GDM1 (cell line): ENCODE results near the gene MRPS24.
"Not testable (repeated sequence)": the region's sequence is repeated elsewhere in the genome, so short reads cannot be mapped to it uniquely, and the experiment has no call there.

Experiments used
- DNase-seq: peaks from one replicate; lab custom pipeline; 2025; lab: John Stamatoyannopoulos, UW

The MRPS24 gene

GRCh38 chr7:43838201-43838658, 31.1 kb downstream of the MRPS24 start:
- DNase-seq: no peak

DNA sequence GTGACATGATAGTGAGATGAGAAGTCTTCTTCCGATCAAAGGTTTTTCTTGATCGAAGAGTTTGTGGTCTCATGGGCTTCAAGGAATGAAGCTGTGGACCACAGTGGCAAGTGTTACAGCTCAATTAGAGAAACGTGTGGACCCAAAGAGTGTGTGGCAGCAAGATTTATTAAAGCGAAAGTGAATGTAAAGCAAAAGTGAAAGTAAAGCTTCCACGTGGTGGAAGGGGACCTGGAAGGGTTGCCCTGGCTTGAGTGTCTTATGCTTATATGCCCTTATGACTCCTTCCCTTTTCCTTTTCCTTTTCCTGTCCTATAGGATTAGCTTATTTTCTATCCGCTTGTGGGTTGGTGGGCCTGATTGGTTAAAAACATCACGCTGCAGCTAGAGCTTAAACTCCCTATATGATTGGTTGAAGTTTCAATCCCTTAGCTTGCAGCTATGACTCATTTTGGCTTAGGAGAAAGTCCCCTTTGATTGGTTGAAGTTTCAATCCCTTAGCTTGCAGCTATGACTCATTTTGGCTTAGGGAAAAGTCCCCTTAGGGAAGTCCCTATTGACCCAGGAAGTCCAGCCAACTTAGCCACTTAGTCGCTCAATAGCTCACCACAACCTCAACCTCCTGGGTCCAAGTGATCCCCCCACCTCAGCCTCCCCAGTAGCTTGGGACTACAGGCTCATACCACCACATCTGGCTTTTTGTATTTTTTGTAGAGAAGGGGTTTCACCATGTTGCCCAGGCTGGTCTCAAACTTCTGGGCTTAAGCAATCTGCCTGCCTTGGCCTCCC, 34.7 kb downstream of the MRPS24 start:
- no peak for DNase-seq

DNA sequence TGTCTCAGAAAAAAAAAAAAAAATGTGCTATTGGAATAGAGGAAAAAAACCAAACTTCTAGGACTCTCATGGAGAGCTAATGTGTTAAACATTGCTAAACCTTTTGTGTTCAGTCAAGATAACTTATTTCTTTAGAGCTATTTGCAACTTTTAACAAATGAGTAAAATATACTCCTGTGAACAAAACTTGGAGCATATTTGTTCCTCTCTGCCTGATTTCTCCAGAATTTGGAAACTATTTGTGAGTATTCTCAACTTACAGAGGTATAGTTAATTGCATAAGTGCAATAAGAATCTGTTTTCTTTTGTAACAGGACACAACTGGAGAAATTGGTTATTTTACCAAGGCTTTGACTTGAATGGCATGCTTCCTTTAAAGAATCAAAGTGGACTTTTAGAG, 38.4 kb downstream of the MRPS24 start:
- DNase-seq: not testable (repeated sequence)

DNA sequence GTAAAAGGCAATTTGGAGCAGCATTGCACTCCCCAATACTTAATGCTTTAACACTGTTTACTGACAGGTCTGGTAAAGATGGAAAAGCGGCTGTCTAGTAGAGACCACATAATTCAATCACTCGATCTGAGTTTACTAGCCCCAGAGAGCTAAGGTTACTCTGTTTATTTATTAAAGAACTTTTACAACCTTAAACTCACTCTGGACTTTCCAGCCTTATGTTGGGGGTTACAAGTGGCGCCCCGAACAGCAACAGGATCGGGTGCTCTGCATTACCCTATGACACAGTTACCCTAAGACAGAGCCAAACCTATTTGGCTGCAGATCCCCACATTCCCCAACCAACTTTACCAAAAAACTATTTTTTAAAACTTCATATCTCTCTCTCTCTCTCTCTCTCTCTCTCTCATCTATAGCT, 43.9 kb downstream of the MRPS24 start:
- no peak for DNase-seq

DNA sequence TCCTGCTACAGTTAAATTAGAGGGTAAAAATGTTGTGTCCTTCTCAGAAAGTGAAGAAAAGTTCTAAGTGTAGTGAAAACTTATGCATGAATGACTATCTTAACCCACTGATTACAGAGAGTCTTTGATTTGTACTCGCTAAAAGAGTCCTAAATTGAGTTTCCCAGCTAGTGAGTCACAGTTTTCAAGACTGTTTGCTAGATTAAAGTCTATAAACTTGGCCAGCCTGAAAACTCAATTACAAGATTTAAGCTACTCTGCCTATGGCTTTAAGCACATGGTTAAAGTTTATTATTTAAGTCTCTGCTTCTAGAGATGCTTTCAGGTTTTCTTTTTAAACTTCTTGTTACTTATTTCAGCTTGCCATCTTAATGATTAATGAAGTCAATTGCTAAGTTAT, 44.4 kb downstream of the MRPS24 start:
- DNase-seq: no peak

DNA sequence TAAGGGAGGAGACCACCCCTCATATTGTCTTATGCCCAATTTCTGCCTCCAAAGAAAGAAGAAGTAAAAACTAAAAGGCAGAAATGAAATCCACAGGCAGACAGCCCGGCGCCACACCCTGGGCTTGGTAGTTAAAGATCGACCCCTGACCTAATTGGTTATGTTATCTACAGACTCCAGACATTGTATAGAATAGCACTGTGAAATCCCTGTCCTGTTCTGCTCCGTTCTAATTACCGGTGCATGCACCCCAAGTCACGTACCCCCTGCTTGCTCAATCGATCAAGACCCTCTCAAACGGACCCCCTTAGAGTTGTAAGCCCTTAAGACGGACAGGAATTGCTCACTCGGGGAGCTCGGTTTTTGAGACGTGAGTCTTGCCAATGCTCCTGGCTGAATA, 44.8 kb downstream of the MRPS24 start:
- DNase-seq: not testable (repeated sequence)

DNA sequence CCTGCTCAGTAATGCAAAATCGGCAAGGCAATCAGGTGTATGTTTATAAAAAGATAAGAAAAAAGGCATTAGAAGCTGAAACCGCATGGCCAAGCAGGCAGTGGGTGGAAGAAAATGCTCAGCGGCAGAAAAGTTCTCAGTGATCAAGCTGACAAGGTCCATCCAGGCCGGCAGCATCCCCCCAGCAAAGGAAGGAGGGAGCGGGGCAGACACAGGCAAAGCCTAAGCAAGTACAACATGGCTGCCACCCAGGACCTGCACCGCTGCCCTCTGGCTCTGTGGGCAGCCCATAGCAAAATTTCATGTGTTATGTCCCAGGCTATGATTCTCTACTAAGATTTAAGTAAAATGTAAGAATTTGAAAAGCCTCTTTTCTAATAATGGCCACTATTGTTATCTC, 45.4 kb downstream of the MRPS24 start:
- DNase-seq: no peak

DNA sequence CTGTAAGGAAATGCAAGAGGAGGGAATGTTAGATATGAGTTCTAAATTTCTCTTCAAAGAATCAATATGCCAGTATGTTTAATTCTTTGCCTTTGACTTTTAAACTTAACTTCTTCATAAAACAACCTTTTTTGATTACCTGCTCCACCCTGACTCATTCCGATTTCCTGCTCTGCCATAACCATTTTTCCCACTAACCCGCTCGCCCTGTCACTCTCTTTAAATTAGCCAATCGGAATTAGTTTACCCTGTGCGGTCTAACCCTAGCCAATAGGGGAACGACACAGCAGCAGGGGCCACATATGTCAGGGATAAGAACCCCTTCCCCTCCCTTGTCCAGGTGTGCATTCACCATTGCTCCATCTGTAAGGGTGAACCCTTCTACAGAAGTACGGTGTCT, 45.9 kb downstream of the MRPS24 start:
- not testable (repeated sequence) for DNase-seq
